ENCODE measurements around the gene RAD51B. TPM values are rescaled to one million over a fixed set of nuclear protein-coding genes. Genes with fewer than 3 reads are reported as not detected.
A peak's percentile ranks its signal among the peaks of the same experiment; 100 is the strongest.

RAD51B gene
- total and polyA plus RNA-seq, 9 of the 15 experiments (the other 6 are each of a cell fraction or from before 2014, with no cell fraction given) = 8.5 to 17.3 (median 11.3) TPM

GRCh38 chr14:67817750-67818438 lies 1.7 kb upstream of the RAD51B start:
- DNase-seq (ENCODE audit: extremely low read depth in 1 of 4, low spot score in 3 of 4) (no peak), ATAC-seq (no peak), FAIRE-seq (no peak)
- Histone ChIP-seq H3K4me2 (ENCODE audit: insufficient read depth, low read length) (no peak overlapping the region), H3K9me1 (ENCODE audit: control insufficient read depth, insufficient read depth, low read length) (no peaks in the 10 kb centered on the region), H3K4me3 (no peak overlapping the region), H3K4me1 (replicated peaks in 1 of 2; ENCODE audit: control insufficient read depth in 2 of 2, insufficient read depth in 2 of 2, low read length in 2 of 2) (peaks cover 0 to 6% of the 10 kb centered on the region in 2 experiments; a peak in 3 of 5 replicates), H3K27ac (ENCODE audit: extremely low read depth, low read depth, low read length) (no peak overlapping the region), H3K9me3 (replicated peaks; ENCODE audit: control insufficient read depth, insufficient read depth, low read depth, low read length) (no peaks in the 10 kb centered on the region; the same call in 1 of the 2 replicates), H3K9ac (ENCODE audit: insufficient read depth in 1 of 2, low read depth in 2 of 2, low read length in 2 of 2) (no peak overlapping the region), H3K27me3 (ENCODE audit: control insufficient read depth in 2 of 2, insufficient read depth in 2 of 2, low read length in 2 of 2) (no peaks in the 10 kb centered on the region), H4K20me1 (replicated peaks; ENCODE audit: control insufficient read depth, insufficient read depth, low read length) (no peaks in the 10 kb centered on the region), H2AFZ (ENCODE audit: low read depth, low read length) (0 out of 2 replicates have a peak overlapping the region, but pooled peaks have one; percentile 40), H3K79me2 (ENCODE audit: control insufficient read depth, insufficient read depth, low read length) (peaks cover 32% of the 10 kb centered on the region), H3K36me3 (ENCODE audit: control insufficient read depth, insufficient read depth, low read length) (peaks cover 10% of the 10 kb centered on the region; the same call in 1 of the 3 replicates)
- ChIA-PET CTCF (ENCODE audit: low intra/inter-chr PET ratio) (interaction anchor here (0.7 kb wide), 1 partner anchor 910 kb away, joined by 3 read pairs; no protein-coding TSS in a partner anchor), POLR2A (interaction anchor here (0.7 to 1.1 kb wide), 2 partner anchors 17 to 24 kb away, joined by 3 read pairs; no protein-coding TSS in a partner anchor)
- in situ Hi-C loops (cut with MboI) = loop anchor here (25.0 kb wide), 1 partner anchor 1331 kb away; the partner anchor contains the start of gene CCDC196
- WGBS (ENCODE audit: insufficient coverage, low coverage, missing lambda C conversion rate) = 76% methylated on average over 11 of the region's 14 CpGs
- intact Hi-C loops (cut with micrococcal nuclease) = no loop called here
- BruUV-seq (replicated peaks) = no TSS peak
- TF ChIP-seq ZNF431 (CRISPR knock-in tag; IDR thresholded peaks at IDR 0.05) (no peak), CHCHD3 (CRISPR knock-in tag; IDR thresholded peaks at IDR 0.05) (no peak), PYGO2 (tag; IDR thresholded peaks at IDR 0.05) (no peak), MCM3 (IDR thresholded peaks at IDR 0.05) (no peak), CHD4 (IDR thresholded peaks at IDR 0.05; ENCODE audit: insufficient read depth, insufficient replicate concordance, low read depth, low read length, poor library complexity, severe bottlenecking) (no peak), DLX4 (CRISPR knock-in tag; IDR thresholded peaks at IDR 0.05) (no peak), HMGXB4 (CRISPR knock-in tag; IDR thresholded peaks at IDR 0.05) (no peak), PCBP1 (IDR thresholded peaks at IDR 0.05; ENCODE audit: low read depth, low read length, poor library complexity, severe bottlenecking) (no peak), ARID4B (CRISPR knock-in tag; IDR thresholded peaks at IDR 0.05) (no peak), POLR2B (IDR thresholded peaks at IDR 0.05; ENCODE audit: low read depth, partially characterized antibody) (no peak), PRMT5 (CRISPR knock-in tag; IDR thresholded peaks at IDR 0.05) (no peak)

All from K562 (cell line).